Adrenal gland (tissue), 5 donors: ENCODE results near the gene ANKRD55.

Source experiments
- CTCF ChIP-seq, 6 experiments: fragments of 450-650 bp in 4 of 6; fragments of 200-600 bp in 2 of 6; sonication (generic) in 1 of 6; IDR thresholded peaks; 1 replicate in 5 of 6; 2 replicates in 1 of 6; pipeline versions ENCODE4 v1.5.1 to v1.8.0; 2016 to 2021; ENCODE audit warnings: antibody characterized with exemption in 6 of 6, mild to moderate bottlenecking in 2 of 6, moderate library complexity in 1 of 6
- POLR2A ChIP-seq, 2 donors: fragments of 450-650 bp; IDR thresholded peaks; one replicate each; pipeline ENCODE4 v1.6.1; 2017; ENCODE audit warnings: antibody characterized with exemption in 2 of 2, mild to moderate bottlenecking in 2 of 2, moderate library complexity in 1 of 2
- donor health status: DM: no; HTN: no; CAD: no.

GRCh38 chr5:56206126-56206910, 26.8 kb downstream of the ANKRD55 start:
- TF ChIP-seq CTCF (IDR thresholded peaks at IDR 0.05) (no peak), POLR2A (IDR thresholded peaks at IDR 0.05) (no peak)
